HepG2 (cell line): ENCODE results near the gene TLN1. TPM values are rescaled to one million over a fixed set of nuclear protein-coding genes. Genes with fewer than 3 reads are reported as not detected.

ENCODE experiments used
- ATAC-seq: fragments of 200-7000 bp; cut with Tn5 transposase; 3 replicates; pipeline ENCODE4 v1.9.1; 2020; ENCODE audit warnings: mild to moderate bottlenecking, moderate library complexity
- BruUV-seq: library from RNA; stranded (reverse); fragments of 400-500 nt; replicated peaks from 2 replicates; lab custom pipeline; 2021; lab: Mats Ljungman, UMichigan
- CTCF ChIA-PET: fragments of 300-600 bp; formaldehyde crosslinking; extraction: SDS; loops from one replicate; lab custom pipeline; 2021; ENCODE audit warnings: low total read pairs, inconsistent platforms, low intra/inter-chr PET ratio; lab: Yijun Ruan, JAX
- POLR2A ChIA-PET: fragments of 350-600 bp; sonication (Branson Sonifier 250); formaldehyde crosslinking; loops from one replicate; lab custom pipeline; 2020; ENCODE audit warnings: antibody characterized with exemption, inconsistent platforms; lab: Yijun Ruan, JAX
- DNase-seq: peaks from one replicate; pipeline ENCODE4 v3.0.0-alpha.2; 2015; ENCODE audit warnings: low spot score
- FAIRE-seq: peaks from 3 replicates; lab custom pipeline; 2011; peaks lifted over from hg19 to GRCh38; lab: Jason Lieb, UNC
- H2AFZ ChIP-seq: one replicate; pipeline ENCODE4 v1.6.1; 2011; ENCODE audit warnings: low read length, inconsistent platforms
- H3K27ac ChIP-seq: fragments of 300-600 bp; 3 replicates; pipeline ENCODE4 v1.8.0; 2011; ENCODE audit warnings: mixed run types, mild to moderate bottlenecking, mixed read lengths, low read length, inconsistent platforms; ENCODE audit not compliant: insufficient read depth; ENCODE audit errors: extremely low read length
- H3K27me3 ChIP-seq, 2 experiments: fragments of 200-600 bp in 1 of 2; 2 replicates in 1 of 2; 3 replicates in 1 of 2; pipeline versions ENCODE4 v1.6.0 to v1.8.0; 2011; ENCODE audit warnings: low read length in 2 of 2, mild to moderate bottlenecking in 2 of 2, moderate library complexity in 2 of 2, inconsistent platforms in 1 of 2; ENCODE audit not compliant: insufficient read depth in 2 of 2, control insufficient read depth in 1 of 2
- H3K36me3 ChIP-seq, 2 experiments: fragments of 200-600 bp in 1 of 2; replicated peaks in 1 of 2; 2 replicates in 1 of 2; 3 replicates in 1 of 2; pipeline versions ENCODE4 v1.5.1 to v1.8.0; 2011; ENCODE audit warnings: low read length in 2 of 2, inconsistent platforms in 1 of 2; ENCODE audit not compliant: insufficient read depth in 2 of 2, control insufficient read depth in 1 of 2
- H3K4me1 ChIP-seq: 2 replicates; pipeline ENCODE4 v1.5.1; 2012; ENCODE audit warnings: low read length, inconsistent platforms; ENCODE audit not compliant: insufficient read depth
- H3K4me2 ChIP-seq: 2 replicates; pipeline ENCODE4 v1.6.0; 2011; ENCODE audit warnings: low read depth, low read length, inconsistent platforms
- H3K4me3 ChIP-seq, 3 experiments: fragments of 200-600 bp in 1 of 3; sonication (generic), shearing (Covaris generic) in 1 of 3; replicated peaks in 1 of 3; 2 replicates each; pipeline ENCODE4 v1.5.1; 2011 to 2016; ENCODE audit warnings: low read length in 3 of 3, inconsistent platforms in 2 of 3, low read depth in 2 of 3, mild to moderate bottlenecking in 2 of 3, control low read depth in 1 of 3, mixed read lengths in 1 of 3; ENCODE audit not compliant: insufficient read depth in 1 of 3
- H3K79me2 ChIP-seq: one replicate; pipeline ENCODE4 v1.6.1; 2011; ENCODE audit warnings: low read length, inconsistent platforms; ENCODE audit not compliant: insufficient read depth
- H3K9ac ChIP-seq: 2 replicates; pipeline ENCODE4 v1.6.0; 2011; ENCODE audit warnings: mild to moderate bottlenecking, low read depth, low read length, inconsistent platforms; ENCODE audit not compliant: insufficient read depth
- H3K9me3 ChIP-seq: 2 replicates; pipeline ENCODE4 v1.5.1; 2012; ENCODE audit warnings: mild to moderate bottlenecking, low read length
- H4K20me1 ChIP-seq: 2 replicates; pipeline ENCODE4 v1.6.0; 2011; ENCODE audit warnings: inconsistent platforms, mild to moderate bottlenecking, low read length, moderate library complexity; ENCODE audit not compliant: insufficient read depth
- FUBP1 ChIP-seq: sonication (generic); formaldehyde crosslinking; IDR thresholded peaks from 2 replicates; pipeline ENCODE4 v1.5.1; 2020; ENCODE audit warnings: missing genetic modification reagents, mild to moderate bottlenecking, borderline replicate concordance
- NCOA2 ChIP-seq: sonication (generic); formaldehyde crosslinking; IDR thresholded peaks from 2 replicates; pipeline ENCODE4 v1.8.0; 2022; ENCODE audit warnings: inconsistent platforms
- RBM39 ChIP-seq: fragments of 200-400 bp; formaldehyde crosslinking; IDR thresholded peaks from one replicate; pipeline ENCODE4 v1.6.1; 2018; ENCODE audit warnings: antibody characterized with exemption, mild to moderate bottlenecking, low read depth, low read length; ENCODE audit not compliant: poor library complexity, severe bottlenecking
- SRSF1 ChIP-seq: fragments of 200-400 bp; formaldehyde crosslinking; optimal IDR thresholded peaks from 2 replicates; pipeline ENCODE3; 2017; ENCODE audit warnings: mild to moderate bottlenecking, low read depth, low read length, moderate library complexity
- TBX3 ChIP-seq: fragments of 450-650 bp; IDR thresholded peaks from 2 replicates; pipeline ENCODE4 v1.6.1; 2017; ENCODE audit warnings: antibody characterized with exemption, mild to moderate bottlenecking, inconsistent platforms, borderline replicate concordance
- TEAD2 ChIP-seq: sonication (generic); formaldehyde crosslinking; IDR thresholded peaks from 2 replicates; pipeline ENCODE4 v1.9.0; 2021; ENCODE audit warnings: missing genetic modification reagents
- UBTF ChIP-seq: sonication (generic); formaldehyde crosslinking; IDR thresholded peaks from 2 replicates; pipeline ENCODE4 v1.4.0; 2020; ENCODE audit warnings: mild to moderate bottlenecking, missing genetic modification reagents
- ZHX2 ChIP-seq, 2 experiments: sonication (generic) in 1 of 2; formaldehyde crosslinking in 1 of 2; IDR thresholded peaks; 2 replicates each; pipeline versions ENCODE4 v1.6.1 to v1.9.0; 2014 to 2022; ENCODE audit warnings: antibody characterized with exemption in 1 of 2, borderline replicate concordance in 1 of 2, inconsistent platforms in 1 of 2, low read depth in 1 of 2, missing genetic modification reagents in 1 of 2
- ZNF24 ChIP-seq: fragments of 450-650 bp; IDR thresholded peaks from 2 replicates; pipeline ENCODE4 v1.6.1; 2017; ENCODE audit warnings: antibody characterized with exemption, mild to moderate bottlenecking
- ZNF430 ChIP-seq: sonication (generic); formaldehyde crosslinking; IDR thresholded peaks from 2 replicates; pipeline ENCODE4 v1.9.0; 2021; ENCODE audit warnings: mild to moderate bottlenecking, missing genetic modification reagents
- ZNF468 ChIP-seq: sonication (generic); formaldehyde crosslinking; IDR thresholded peaks from 2 replicates; pipeline ENCODE4 v1.8.0; 2022; ENCODE audit warnings: mild to moderate bottlenecking, moderate library complexity, missing genetic modification reagents
- ZNF576 ChIP-seq: sonication (generic); formaldehyde crosslinking; IDR thresholded peaks from 2 replicates; pipeline ENCODE4 v1.4.0; 2020; ENCODE audit warnings: mild to moderate bottlenecking, missing genetic modification reagents
- ZNF737 ChIP-seq: sonication (generic); formaldehyde crosslinking; IDR thresholded peaks from 2 replicates; pipeline ENCODE4 v1.5.0; 2020; ENCODE audit warnings: missing genetic modification reagents, mild to moderate bottlenecking, borderline replicate concordance
- WGBS: methylation state at CpG from one replicate; pipeline ENCODE4 v1.1.6; 2017; ENCODE audit warnings: low lambda C conversion rate; 5-methylcytosine and 5-hydroxymethylcytosine counted together
- in situ Hi-C: cut with HindIII; loops from 2 replicates; pipeline ENCODE4 v1.10.0; 2017; ENCODE audit warnings: low pct_unique_long_range_greater_than_20kb; ENCODE audit not compliant: extremely low pct_ligation_motif_present
- intact Hi-C: fragments of 100-400 bp; cut with micrococcal nuclease; formaldehyde crosslinking; loops from one replicate; pipeline ENCODE4 v1.10.0; 2022; ENCODE audit not compliant: unreplicated experiment
- polyA plus RNA-seq, 8 experiments: library from polyadenylated mRNA; depleted of rRNA in 3 of 8; stranded (reverse) in 7 of 8; unstranded in 1 of 8; fragments of >200 nt; fragmentation: Illumina TruSeq in 4 of 8; extraction: Trizol in 4 of 8; gene quantifications; 2 replicates each; pipeline versions ENCODE4 v1.2.1 to v1.2.3, GENCODE V29; 2011 to 2016; ENCODE audit warnings: low read depth in 4 of 8, missing spikeins in 1 of 8, mixed read lengths in 1 of 8; ENCODE audit not compliant: insufficient read depth in 1 of 8
- total RNA-seq, 5 experiments: library from RNA; depleted of rRNA; stranded (reverse); fragments of >200 nt; fragmentation: Illumina TruSeq; extraction: Trizol; gene quantifications; 2 replicates each; pipeline ENCODE4 v1.2.3, GENCODE V29; 2016; ENCODE audit warnings: low read depth in 1 of 5

TLN1 gene
- total and polyA plus RNA-seq, 2 of the 13 experiments (the other 11 are each of a cell fraction or from before 2014, with no cell fraction given) = 35.2 to 51.8 TPM

GRCh38 chr9:35681341-35682002, 50.5 kb downstream of the TLN1 start:
- Histone ChIP-seq H3K4me1 (peaks cover 16% of the 10 kb centered on the region), H3K27ac (no peak overlapping the region), H3K9ac (no peak overlapping the region), H3K27me3 (no peaks in the 10 kb centered on the region), H2AFZ (no peak overlapping the region), H3K9me3 (no peaks in the 10 kb centered on the region), H3K36me3 (no peaks in the 10 kb centered on the region), H3K4me3 (no peak overlapping the region), H4K20me1 (no peaks in the 10 kb centered on the region), H3K79me2 (no peaks in the 10 kb centered on the region), H3K4me2 (no peak overlapping the region)
- in situ Hi-C loops = no loop called here
- no peak for FAIRE-seq
- WGBS = 60% methylated on average over 3 of the region's 3 CpGs
- no peak for DNase-seq
- no TSS peak for BruUV-seq
- ChIA-PET POLR2A (interaction anchor here (1.1 to 1.4 kb wide), 2 partner anchors 9 to 12 kb away, joined by 3 read pairs; no protein-coding TSS in a partner anchor), CTCF (no interaction called here)
- intact Hi-C loops = no loop called here
- ATAC-seq = no peak
- TF ChIP-seq NCOA2 (no peak), ZNF24 (no peak), ZNF737 (CRISPR knock-in tag) (no peak), ZHX2 (IDR thresholded peaks at IDR 0.05; ENCODE audit: low read depth) (no peak), ZHX2 (CRISPR knock-in tag; IDR thresholded peaks at IDR 0.05; ENCODE audit: borderline replicate concordance) (no peak), TBX3 (no peak), ZNF576 (no peak), TEAD2 (CRISPR knock-in tag) (no peak), UBTF (CRISPR knock-in tag) (no peak), ZNF430 (CRISPR knock-in tag) (no peak), RBM39 (no peak), SRSF1 (no peak), FUBP1 (no peak), ZNF468 (CRISPR knock-in tag) (no peak)
